HEK293 (cell line): ENCODE data around the gene MEIKIN.

Experiments
- CTCF ChIA-PET: fragments of 350-600 bp; formaldehyde crosslinking; extraction: SDS; loops from one replicate; lab custom pipeline; 2021; ENCODE audit warnings: antibody characterized with exemption; lab: Yijun Ruan, JAX
- POLR2A ChIA-PET: fragments of 300-600 bp; formaldehyde crosslinking; extraction: SDS; loops from one replicate; lab custom pipeline; 2020; ENCODE audit warnings: antibody characterized with exemption, inconsistent platforms; lab: Yijun Ruan, JAX
- H3K27ac ChIP-seq: fragments of 200-500 bp; sonication (Bioruptor generic); 2 replicates; pipeline ENCODE4 v1.5.1; 2014; ENCODE audit warnings: low read depth, low read length, control low read depth, inconsistent platforms; ENCODE audit errors: extremely low read depth
- H3K36me3 ChIP-seq, 2 experiments: fragments of 200-500 bp in 1 of 2; sonication (Bioruptor generic) in 1 of 2; 1 replicate in 1 of 2; 2 replicates in 1 of 2; pipeline ENCODE4 v1.5.1; 2014 to 2017; ENCODE audit warnings: inconsistent platforms in 2 of 2, low read length in 2 of 2; ENCODE audit not compliant: control insufficient read depth in 2 of 2, insufficient read depth in 1 of 2
- H3K4me1 ChIP-seq: fragments of 200-500 bp; sonication (Bioruptor generic); 2 replicates; pipeline ENCODE4 v1.5.1; 2014; ENCODE audit warnings: mild to moderate bottlenecking, low read length, inconsistent platforms; ENCODE audit not compliant: control insufficient read depth, insufficient read depth
- H3K4me3 ChIP-seq: 2 replicates; pipeline ENCODE4 v1.5.1; 2011; ENCODE audit warnings: low read depth, mild to moderate bottlenecking, control low read depth, low read length, moderate library complexity
- H3K9me3 ChIP-seq: fragments of 200-500 bp; sonication (Bioruptor generic); 2 replicates; pipeline ENCODE4 v1.5.1; 2014; ENCODE audit warnings: low read depth, low read length, inconsistent platforms; ENCODE audit not compliant: control insufficient read depth, insufficient read depth
- ELK4 ChIP-seq: IDR thresholded peaks from 2 replicates; pipeline ENCODE4 v1.6.1; 2011; ENCODE audit warnings: mild to moderate bottlenecking, low read depth, low read length, borderline replicate concordance
- HIC1 ChIP-seq: fragments of 450-650 bp; formaldehyde crosslinking; IDR thresholded peaks from 2 replicates; pipeline ENCODE4 v1.5.1; 2016; ENCODE audit warnings: missing biosample characterization, missing genetic modification characterization
- INSM2 ChIP-seq: fragments of 450-650 bp; formaldehyde crosslinking; IDR thresholded peaks from 2 replicates; pipeline ENCODE4 v1.5.1; 2016; ENCODE audit warnings: missing biosample characterization, missing genetic modification characterization
- PRDM4 ChIP-seq: fragments of 450-650 bp; formaldehyde crosslinking; IDR thresholded peaks from 2 replicates; pipeline ENCODE4 v1.5.1; 2017; ENCODE audit warnings: missing biosample characterization, missing genetic modification characterization
- REPIN1 ChIP-seq: fragments of 450-650 bp; formaldehyde crosslinking; IDR thresholded peaks from 2 replicates; pipeline ENCODE4 v1.5.1; 2017; ENCODE audit warnings: missing biosample characterization, missing genetic modification characterization, low read depth
- REST ChIP-seq: fragments of 450-650 bp; formaldehyde crosslinking; IDR thresholded peaks from 2 replicates; pipeline ENCODE4 v1.5.1; 2016; ENCODE audit warnings: missing biosample characterization, missing genetic modification characterization
- SCRT2 ChIP-seq: fragments of 450-650 bp; formaldehyde crosslinking; IDR thresholded peaks from 2 replicates; pipeline ENCODE4 v1.5.1; 2016; ENCODE audit warnings: missing biosample characterization, missing genetic modification characterization
- SETDB1 ChIP-seq: IDR thresholded peaks from one replicate; pipeline ENCODE4 v1.6.1; 2017; ENCODE audit warnings: mild to moderate bottlenecking, low read length, moderate library complexity, mixed read lengths; ENCODE audit not compliant: insufficient read length
- SP3 ChIP-seq: fragments of 450-650 bp; formaldehyde crosslinking; IDR thresholded peaks from 2 replicates; pipeline ENCODE4 v1.5.1; 2016; ENCODE audit warnings: missing biosample characterization, missing genetic modification characterization
- ZFHX2 ChIP-seq: fragments of 450-650 bp; formaldehyde crosslinking; conservative IDR thresholded peaks from 2 replicates; pipeline ENCODE4 v1.5.1; 2016; ENCODE audit warnings: missing biosample characterization, missing genetic modification characterization
- ZFP41 ChIP-seq: fragments of 450-650 bp; formaldehyde crosslinking; IDR thresholded peaks from 2 replicates; pipeline ENCODE4 v1.5.1; 2016; ENCODE audit warnings: missing biosample characterization, missing genetic modification characterization, borderline replicate concordance
- ZNF174 ChIP-seq: fragments of 450-650 bp; formaldehyde crosslinking; IDR thresholded peaks from 2 replicates; pipeline ENCODE4 v1.5.0; 2017; ENCODE audit warnings: missing biosample characterization, mild to moderate bottlenecking, missing genetic modification characterization
- ZNF274 ChIP-seq, 2 experiments: fragments of 200-500 bp in 1 of 2; fragments of 450-650 bp in 1 of 2; sonication (Bioruptor generic) in 1 of 2; formaldehyde crosslinking in 1 of 2; IDR thresholded peaks; 2 replicates each; pipeline versions ENCODE4 v1.5.1 to v1.6.1; 2014 to 2016; ENCODE audit warnings: borderline replicate concordance in 1 of 2, inconsistent platforms in 1 of 2, low read length in 1 of 2, missing biosample characterization in 1 of 2, missing genetic modification characterization in 1 of 2
- ZNF37A ChIP-seq: fragments of 450-650 bp; IDR thresholded peaks from 2 replicates; pipeline ENCODE4 v1.5.1; 2018; ENCODE audit warnings: missing biosample characterization, missing genetic modification characterization
- ZNF791 ChIP-seq: fragments of 450-650 bp; formaldehyde crosslinking; IDR thresholded peaks from 2 replicates; pipeline ENCODE4 v1.5.1; 2016; ENCODE audit warnings: missing biosample characterization, missing genetic modification characterization
- ZNF792 ChIP-seq: fragments of 450-650 bp; formaldehyde crosslinking; IDR thresholded peaks from 2 replicates; pipeline ENCODE4 v1.5.1; 2016; ENCODE audit warnings: missing biosample characterization, missing genetic modification characterization

Gene MEIKIN

GRCh38 chr5:131854134-131854533 is 91.3 kb downstream of the MEIKIN start (continued):
- no peak for TF ChIP-seq ZFP41 (tag by site-specific recombination)

GRCh38 chr5:131848662-131849061 is 96.8 kb downstream of the MEIKIN start:
- no peak overlapping the region for H3K4me3 ChIP-seq
- TF ChIP-seq HIC1 (tag by site-specific recombination) (no peak), SETDB1 (peak; percentile 44), ZNF174 (tag by site-specific recombination) (no peak), SP3 (tag by site-specific recombination) (no peak)
- TF ChIP-seq, all 188 proteins: peak for 1
- Histone ChIP-seq H3K36me3 (no peaks in the 10 kb centered on the region), H3K9me3 (no peaks in the 10 kb centered on the region), H3K27ac (no peak overlapping the region), H3K4me1 (no peaks in the 10 kb centered on the region)
- ChIA-PET POLR2A (no interaction called here), CTCF (no interaction called here)

- no peaks in the 10 kb centered on the region for H3K9me3 ChIP-seq
- no peak for TF ChIP-seq ZNF792 (tag by site-specific recombination)
- TF ChIP-seq INSM2 (tag by site-specific recombination) = no peak
- TF ChIP-seq REPIN1 (tag by site-specific recombination) = no peak
- TF ChIP-seq ZNF274 (IDR thresholded peaks at IDR 0.05; ENCODE audit: low read length) = no peak
- no peak for TF ChIP-seq ZNF274 (tag by site-specific recombination; IDR thresholded peaks at IDR 0.05; ENCODE audit: borderline replicate concordance)
- H3K27ac ChIP-seq = no peak overlapping the region
- ChIA-PET CTCF (no interaction called here), POLR2A (no interaction called here)
- no peaks in the 10 kb centered on the region for H3K4me1 ChIP-seq
- no peak overlapping the region for H3K4me3 ChIP-seq
- H3K36me3 ChIP-seq = no peaks in the 10 kb centered on the region
Observed at GRCh38 chr5:131846536-131846935, 98.9 kb downstream of the MEIKIN start.

- TF ChIP-seq ZNF37A (no peak), ZNF791 (tag by site-specific recombination) (peak; percentile 77), REST (tag by site-specific recombination) (no peak), SCRT2 (tag by site-specific recombination) (peak; percentile 71), ELK4 (no peak), PRDM4 (tag by site-specific recombination) (no peak), SETDB1 (peak; percentile 39), ZFHX2 (tag by site-specific recombination) (no peak)
- Histone ChIP-seq H3K4me3 (no peak overlapping the region), H3K36me3 (no peaks in the 10 kb centered on the region), H3K9me3 (no peaks in the 10 kb centered on the region), H3K27ac (no peak overlapping the region), H3K4me1 (no peaks in the 10 kb centered on the region)
- CTCF ChIA-PET = no interaction called here
- POLR2A ChIA-PET = no interaction called here
Observed at GRCh38 chr5:131845828-131846227, 99.6 kb downstream of the MEIKIN start.
